Peyer's patch (tissue), 4 donors: Measurements from ENCODE around the gene UBE3A.

ENCODE experiments used
- POLR2A ChIP-seq, 2 donors: fragments of 450-650 bp; IDR thresholded peaks; one replicate each; pipeline ENCODE4 v1.5.1; 2017; ENCODE audit warnings: antibody characterized with exemption in 2 of 2, mild to moderate bottlenecking in 2 of 2, moderate library complexity in 2 of 2
- TF ChIP-seq, protein P1 (sequence below), 6 experiments: fragments of 450-650 bp in 4 of 6; fragments of 200-600 bp in 2 of 6; sonication (generic) in 1 of 6; IDR thresholded peaks; one replicate each; pipeline ENCODE4 v1.5.1; 2017 to 2019; ENCODE audit warnings: antibody characterized with exemption in 6 of 6, mild to moderate bottlenecking in 3 of 6, moderate library complexity in 1 of 6

DNA sequence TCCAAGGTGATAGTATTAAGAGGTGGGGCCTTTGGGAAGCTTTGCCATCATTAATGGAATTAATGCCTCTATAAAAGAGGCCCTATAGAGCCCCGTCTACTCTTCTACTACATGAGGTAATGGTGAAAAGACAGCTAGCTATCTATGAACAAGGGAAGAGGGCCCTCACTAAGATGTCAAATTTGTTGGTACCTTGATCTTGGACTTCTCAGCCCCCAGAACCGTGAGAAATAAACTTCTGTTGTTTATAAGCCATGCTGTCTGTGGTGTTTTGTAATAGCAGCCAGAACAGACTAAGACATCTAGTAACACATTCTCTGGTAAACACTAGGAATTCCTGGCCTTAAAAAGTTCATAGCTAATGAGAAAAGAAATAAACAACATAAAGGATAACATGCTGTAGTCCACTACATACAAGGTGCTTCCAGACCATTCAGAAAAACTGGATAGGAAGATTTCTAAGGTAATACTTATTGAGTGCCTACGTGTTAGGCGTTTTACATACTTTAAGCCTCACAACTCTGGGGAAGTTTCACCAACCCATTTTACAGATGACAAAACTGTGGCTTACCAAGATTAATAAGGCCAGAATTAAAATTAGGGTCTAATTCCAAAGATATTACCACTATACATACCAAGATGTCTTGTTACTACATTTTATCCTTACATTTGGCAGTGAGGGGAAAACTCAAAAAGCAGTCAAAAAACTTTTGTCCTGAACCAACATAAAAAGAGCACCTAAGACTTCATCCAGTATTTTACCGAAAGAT lies 3.2 kb downstream of the UBE3A start:
- TF ChIP-seq POLR2A (IDR thresholded peaks at IDR 0.05), result no peak
- TF ChIP-seq, protein P1, sequence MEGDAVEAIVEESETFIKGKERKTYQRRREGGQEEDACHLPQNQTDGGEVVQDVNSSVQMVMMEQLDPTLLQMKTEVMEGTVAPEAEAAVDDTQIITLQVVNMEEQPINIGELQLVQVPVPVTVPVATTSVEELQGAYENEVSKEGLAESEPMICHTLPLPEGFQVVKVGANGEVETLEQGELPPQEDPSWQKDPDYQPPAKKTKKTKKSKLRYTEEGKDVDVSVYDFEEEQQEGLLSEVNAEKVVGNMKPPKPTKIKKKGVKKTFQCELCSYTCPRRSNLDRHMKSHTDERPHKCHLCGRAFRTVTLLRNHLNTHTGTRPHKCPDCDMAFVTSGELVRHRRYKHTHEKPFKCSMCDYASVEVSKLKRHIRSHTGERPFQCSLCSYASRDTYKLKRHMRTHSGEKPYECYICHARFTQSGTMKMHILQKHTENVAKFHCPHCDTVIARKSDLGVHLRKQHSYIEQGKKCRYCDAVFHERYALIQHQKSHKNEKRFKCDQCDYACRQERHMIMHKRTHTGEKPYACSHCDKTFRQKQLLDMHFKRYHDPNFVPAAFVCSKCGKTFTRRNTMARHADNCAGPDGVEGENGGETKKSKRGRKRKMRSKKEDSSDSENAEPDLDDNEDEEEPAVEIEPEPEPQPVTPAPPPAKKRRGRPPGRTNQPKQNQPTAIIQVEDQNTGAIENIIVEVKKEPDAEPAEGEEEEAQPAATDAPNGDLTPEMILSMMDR (IDR thresholded peaks at IDR 0.05), result no peak
